Measurements from ENCODE around the gene PTBP3.

PTBP3 gene

GRCh38 chr9:112332977-112333638, at the start of gene PTBP3:
PTBP3 (minus strand) TSS chr9:112333619; CDS start chr9:112297865, 35,754 bp downstream.
- in situ Hi-C loops (cut with MboI; ENCODE audit: low sequenced_read_pairs), result no loop called here

GRCh38 chr9:112382501-112383364, 49.3 kb upstream of the PTBP3 start:
- in situ Hi-C loops (cut with MboI; ENCODE audit: low sequenced_read_pairs), result no loop called here

- in situ Hi-C loops (cut with MboI; ENCODE audit: low sequenced_read_pairs), result no loop called here
Observed at GRCh38 chr9:112382066-112382465, 48.6 kb upstream of the PTBP3 start.

GRCh38 chr9:112380825-112381221, 47.4 kb upstream of the PTBP3 start:
- in situ Hi-C loops (cut with MboI; ENCODE audit: low sequenced_read_pairs), result no loop called here

GRCh38 chr9:112380102-112380824, 46.8 kb upstream of the PTBP3 start, which contains the start of gene HSDL2:
HSDL2 (plus strand) TSS chr9:112380108; CDS start chr9:112380164, 56 bp downstream.
- in situ Hi-C loops (cut with MboI; ENCODE audit: low sequenced_read_pairs), result no loop called here

GRCh38 chr9:112379177-112380101, 46.0 kb upstream of the PTBP3 start:
- in situ Hi-C loops (cut with MboI; ENCODE audit: low sequenced_read_pairs), result no loop called here

GRCh38 chr9:112378328-112379176, 45.1 kb upstream of the PTBP3 start:
- in situ Hi-C loops (cut with MboI; ENCODE audit: low sequenced_read_pairs), result no loop called here

GRCh38 chr9:112377684-112378327, 44.4 kb upstream of the PTBP3 start:
- in situ Hi-C loops (cut with MboI; ENCODE audit: low sequenced_read_pairs), result no loop called here

- in situ Hi-C loops (cut with MboI; ENCODE audit: low sequenced_read_pairs), result no loop called here
Observed at GRCh38 chr9:112377087-112377486, 43.7 kb upstream of the PTBP3 start.

- in situ Hi-C loops (cut with MboI; ENCODE audit: low sequenced_read_pairs), result no loop called here
Observed at GRCh38 chr9:112375361-112375760, 41.9 kb upstream of the PTBP3 start.

- in situ Hi-C loops (cut with MboI; ENCODE audit: low sequenced_read_pairs), result loop anchor here (25.0 kb wide), 1 partner anchor 612 kb away; no protein-coding TSS in a partner anchor
Observed at GRCh38 chr9:112374232-112374631, 40.8 kb upstream of the PTBP3 start.

GRCh38 chr9:112373666-112374065, 40.2 kb upstream of the PTBP3 start:
- in situ Hi-C loops (cut with MboI; ENCODE audit: low sequenced_read_pairs), result loop anchor here (25.0 kb wide), 1 partner anchor 611 kb away; no protein-coding TSS in a partner anchor

GRCh38 chr9:112371060-112371459, 37.6 kb upstream of the PTBP3 start:
- in situ Hi-C loops (cut with MboI; ENCODE audit: low sequenced_read_pairs), result loop anchor here (25.0 kb wide), 1 partner anchor 609 kb away; no protein-coding TSS in a partner anchor

- in situ Hi-C loops (cut with MboI; ENCODE audit: low sequenced_read_pairs), result loop anchor here (10.0 to 25.0 kb wide), 2 partner anchors 275 to 608 kb away; no protein-coding TSS in a partner anchor
Observed at GRCh38 chr9:112369817-112370216, 36.4 kb upstream of the PTBP3 start.

GRCh38 chr9:112367465-112367864, 34.0 kb upstream of the PTBP3 start:
- in situ Hi-C loops (cut with MboI; ENCODE audit: low sequenced_read_pairs), result loop anchor here (10.0 to 25.0 kb wide), 2 partner anchors 273 to 605 kb away; no protein-coding TSS in a partner anchor

- in situ Hi-C loops (cut with MboI; ENCODE audit: low sequenced_read_pairs), result loop anchor here (10.0 to 25.0 kb wide), 2 partner anchors 272 to 604 kb away; no protein-coding TSS in a partner anchor
Observed at GRCh38 chr9:112366591-112366990, 33.2 kb upstream of the PTBP3 start.

- in situ Hi-C loops (cut with MboI; ENCODE audit: low sequenced_read_pairs), result loop anchor here (10.0 to 25.0 kb wide), 2 partner anchors 270 to 603 kb away; no protein-coding TSS in a partner anchor
Observed at GRCh38 chr9:112365257-112365656, 31.8 kb upstream of the PTBP3 start.

- in situ Hi-C loops (cut with MboI; ENCODE audit: low sequenced_read_pairs), result loop anchor here (10.0 to 25.0 kb wide), 2 partner anchors 270 to 602 kb away; no protein-coding TSS in a partner anchor
Observed at GRCh38 chr9:112364761-112365160, 31.3 kb upstream of the PTBP3 start.
